B cell (primary cell): Measurements from ENCODE around the gene TSC22D4. TPM values are rescaled to one million over a fixed set of nuclear protein-coding genes. Genes with fewer than 3 reads are reported as not detected.
"Not testable (repeated sequence)": the region's sequence is repeated elsewhere in the genome, so short reads cannot be mapped to it uniquely, and the experiment has no call there.

Experiments
- ATAC-seq: fragments of 200-7000 bp; cut with Tn5 transposase; one replicate; pipeline ENCODE4 v1.10.0; 2021; ENCODE audit warnings: low read depth, mild to moderate bottlenecking, moderate number of reproducible peaks, moderate library complexity
- CTCF ChIA-PET: fragments of 350-600 bp; sonication (Branson Sonifier 250); formaldehyde crosslinking; loops from one replicate; lab custom pipeline; 2021; ENCODE audit warnings: antibody characterized with exemption, inconsistent platforms; lab: Charles Lee
- POLR2A ChIA-PET: fragments of 350-600 bp; sonication (Branson Sonifier 250); formaldehyde crosslinking; loops from one replicate; lab custom pipeline; 2021; ENCODE audit warnings: antibody characterized with exemption; lab: Charles Lee
- DNase-seq: peaks from one replicate; pipeline ENCODE4 v3.0.0; 2013
- H2AFZ ChIP-seq: 2 replicates; pipeline ENCODE4 v1.6.1; 2012; ENCODE audit warnings: mild to moderate bottlenecking, low read depth, low read length; ENCODE audit not compliant: insufficient read depth, poor library complexity, severe bottlenecking
- H3K27ac ChIP-seq, 2 donors: 1 replicate in 1 of 2; 2 replicates in 1 of 2; pipeline ENCODE4 v1.5.1; 2012 to 2013; ENCODE audit warnings: low read length in 2 of 2, mild to moderate bottlenecking in 2 of 2, moderate library complexity in 1 of 2
- H3K27me3 ChIP-seq, 4 experiments: fragments of 200-600 bp in 1 of 4; sonication (generic) in 1 of 4; replicated peaks in 1 of 4; 1 replicate in 2 of 4; 2 replicates in 2 of 4; pipeline versions ENCODE4 v1.6.1 to v1.7.0; 2013 to 2016; ENCODE audit warnings: low read length in 3 of 4, mild to moderate bottlenecking in 2 of 4, mixed read lengths in 1 of 4, moderate library complexity in 1 of 4; ENCODE audit not compliant: insufficient read depth in 4 of 4, control insufficient read depth in 3 of 4; ENCODE audit errors: control extremely low read depth in 1 of 4
- H3K36me3 ChIP-seq, 2 experiments: replicated peaks in 1 of 2; 1 replicate in 1 of 2; 2 replicates in 1 of 2; pipeline versions ENCODE4 v1.6.1 to v1.7.1; 2013; ENCODE audit warnings: low read length in 1 of 2; ENCODE audit not compliant: insufficient read depth in 2 of 2, control insufficient read depth in 1 of 2; ENCODE audit errors: control extremely low read depth in 1 of 2, extremely low read depth in 1 of 2
- H3K4me1 ChIP-seq, 2 donors: fragments of 200-600 bp in 1 of 2; sonication (generic) in 1 of 2; 1 replicate in 1 of 2; 2 replicates in 1 of 2; pipeline versions ENCODE4 v1.5.1 to v1.6.1; 2013 to 2017; ENCODE audit warnings: low read length in 2 of 2; ENCODE audit not compliant: control insufficient read depth in 2 of 2, insufficient read depth in 2 of 2
- H3K4me2 ChIP-seq: replicated peaks from 2 replicates; pipeline ENCODE3; 2012; ENCODE audit warnings: mild to moderate bottlenecking, low read depth, low read length; ENCODE audit not compliant: poor library complexity, severe bottlenecking
- H3K4me3 ChIP-seq, 5 experiments: fragments of 200-600 bp in 1 of 5; sonication (generic) in 1 of 5; 1 replicate in 3 of 5; 2 replicates in 2 of 5; pipeline versions ENCODE4 v1.5.1 to v1.7.0; 2011 to 2016; ENCODE audit warnings: low read length in 4 of 5, mild to moderate bottlenecking in 4 of 5, low read depth in 2 of 5, control low read depth in 1 of 5, moderate library complexity in 1 of 5; ENCODE audit not compliant: insufficient read depth in 1 of 5; ENCODE audit errors: control extremely low read depth in 1 of 5, extremely low read depth in 1 of 5
- H3K79me2 ChIP-seq: fragments of 200-600 bp; sonication (generic); one replicate; pipeline ENCODE4 v1.6.0; 2016; ENCODE audit warnings: low read length; ENCODE audit not compliant: control insufficient read depth, insufficient read depth
- H3K9ac ChIP-seq: fragments of 200-600 bp; sonication (generic); 2 replicates; pipeline ENCODE4 v1.6.1; 2017; ENCODE audit warnings: mild to moderate bottlenecking, low read length, moderate library complexity
- H3K9me3 ChIP-seq, 3 donors: one replicate each; pipeline versions ENCODE4 v1.6.1 to v1.7.1; 2013; ENCODE audit warnings: low read length in 2 of 3; ENCODE audit not compliant: control insufficient read depth in 2 of 3, insufficient read depth in 1 of 3; ENCODE audit errors: control extremely low read depth in 1 of 3
- H4K20me1 ChIP-seq: 2 replicates; pipeline ENCODE4 v1.6.0; 2012; ENCODE audit warnings: mild to moderate bottlenecking, low read length; ENCODE audit not compliant: insufficient read depth, control insufficient read depth, poor library complexity, severe bottlenecking
- H3K27ac Mint-ChIP-seq: one replicate; pipeline ENCODE4 v1.8.0; 2021; ENCODE audit warnings: mixed read lengths
- H3K27me3 Mint-ChIP-seq: one replicate; pipeline ENCODE4 v1.8.0; 2021; ENCODE audit warnings: mixed read lengths
- H3K4me1 Mint-ChIP-seq: one replicate; pipeline ENCODE4 v1.8.0; 2021; ENCODE audit warnings: mixed read lengths
- H3K4me3 Mint-ChIP-seq: one replicate; pipeline ENCODE4 v1.8.0; 2021; ENCODE audit warnings: mixed read lengths
- H3K9me3 Mint-ChIP-seq: one replicate; pipeline ENCODE4 v1.8.0; 2022; ENCODE audit warnings: mixed read lengths; ENCODE audit not compliant: insufficient read depth
- CTCF ChIP-seq: fragments of 200-600 bp; IDR thresholded peaks from one replicate; pipeline ENCODE4 v1.8.0; 2022; ENCODE audit warnings: antibody characterized with exemption, mild to moderate bottlenecking
- EZH2 ChIP-seq: IDR thresholded peaks from 2 replicates; pipeline ENCODE4 v1.6.1; 2012; ENCODE audit warnings: borderline replicate concordance, low read depth, mild to moderate bottlenecking, moderate library complexity, low read length; ENCODE audit not compliant: insufficient read depth, poor library complexity, severe bottlenecking
- WGBS: methylation state at CpG from one replicate; pipeline ENCODE4 v1.1.5; 2013; ENCODE audit warnings: missing lambda C conversion rate; ENCODE audit not compliant: insufficient coverage; 5-methylcytosine and 5-hydroxymethylcytosine counted together
- intact Hi-C: fragments of 100-400 bp; cut with micrococcal nuclease; formaldehyde crosslinking; loops from one replicate; pipeline ENCODE4 v1.10.0; 2022
- polyA plus RNA-seq: library from polyadenylated mRNA; depleted of rRNA; stranded (reverse); fragments of >200 nt; gene quantifications from 2 replicates; pipeline ENCODE4 v1.2.3, GENCODE V29; 2012
- total RNA-seq, 2 donors: library from RNA; stranded (reverse); fragments of 120-200 nt in 1 of 2; gene quantifications; 1 replicate in 1 of 2; 2 replicates in 1 of 2; pipeline versions ENCODE4 v1.2.3 to v1.2.4, GENCODE V29; 2013 to 2022

The TSC22D4 gene
- total and polyA plus RNA-seq, 2 donors (not counting 1 experiment from before 2014, with no cell fraction given): 80.2 to 92.8 TPM

GRCh38 chr7:100521909-100522593 is 43.0 kb upstream of the TSC22D4 start:
- H3K9ac ChIP-seq, H3K27me3 ChIP-seq, intact Hi-C loops, H3K4me1 ChIP-seq, H3K79me2 ChIP-seq, H3K27ac ChIP-seq, H2AFZ ChIP-seq, H3K9me3 Mint-ChIP-seq, ATAC-seq, H3K9me3 ChIP-seq, H3K27me3 Mint-ChIP-seq, H3K36me3 ChIP-seq, H3K4me1 Mint-ChIP-seq, H3K4me2 ChIP-seq, H3K27ac Mint-ChIP-seq, H3K4me3 ChIP-seq, H3K4me3 Mint-ChIP-seq, H4K20me1 ChIP-seq: not testable (repeated sequence)
- ChIA-PET CTCF (interaction anchor here (0.7 to 0.9 kb wide), 2 partner anchors 9 to 38 kb away, joined by 3 read pairs; no protein-coding TSS in a partner anchor), POLR2A (interaction anchor here (0.6 kb wide), 1 partner anchor 203 kb away, joined by 3 read pairs; no protein-coding TSS in a partner anchor)
- peak; percentile 41 for DNase-seq
- WGBS: no CpG with 5 or more reads among the region's 3 CpGs

GRCh38 chr7:100521076-100521475 is 42.1 kb upstream of the TSC22D4 start:
- Mint-ChIP-seq H3K4me3 (no peak overlapping the region), H3K27ac (no peak overlapping the region), H3K4me1 (peaks cover 6% of the 10 kb centered on the region), H3K27me3 (no peaks in the 10 kb centered on the region), H3K9me3 (no peaks in the 10 kb centered on the region)
- Histone ChIP-seq H3K36me3 (no peaks in the 10 kb centered on the region), H3K4me3 (no peak overlapping the region), H3K4me1 (peaks cover 2 to 8% of the 10 kb centered on the region in 2 donors), H3K27me3 (peaks cover 0 to 2% (median 0%) of the 10 kb centered on the region in 4 experiments), H3K27ac (no peak overlapping the region), H4K20me1 (no peaks in the 10 kb centered on the region), H3K4me2 (no peak overlapping the region), H3K9ac (no peak overlapping the region), H2AFZ (no peak overlapping the region), H3K9me3 (no peaks in the 10 kb centered on the region), H3K79me2 (no peaks in the 10 kb centered on the region)
- WGBS: no CpG with 5 or more reads among the region's 2 CpGs
- no peak for ATAC-seq
- intact Hi-C loops: no loop called here
- TF ChIP-seq EZH2: no peak
- no peak for TF ChIP-seq CTCF
- ChIA-PET CTCF (no interaction called here), POLR2A (no interaction called here)
- DNase-seq: no peak
